T-helper 9 cell (primary cell): ENCODE results near the gene NRP1.

Source experiments
- DNase-seq: peaks from one replicate; pipeline ENCODE4 v3.0.0-alpha.2; 2020

The NRP1 gene

GRCh38 chr10:33256458-33256857 is 78.0 kb downstream of the NRP1 start:
- DNase-seq = no peak

DNA sequence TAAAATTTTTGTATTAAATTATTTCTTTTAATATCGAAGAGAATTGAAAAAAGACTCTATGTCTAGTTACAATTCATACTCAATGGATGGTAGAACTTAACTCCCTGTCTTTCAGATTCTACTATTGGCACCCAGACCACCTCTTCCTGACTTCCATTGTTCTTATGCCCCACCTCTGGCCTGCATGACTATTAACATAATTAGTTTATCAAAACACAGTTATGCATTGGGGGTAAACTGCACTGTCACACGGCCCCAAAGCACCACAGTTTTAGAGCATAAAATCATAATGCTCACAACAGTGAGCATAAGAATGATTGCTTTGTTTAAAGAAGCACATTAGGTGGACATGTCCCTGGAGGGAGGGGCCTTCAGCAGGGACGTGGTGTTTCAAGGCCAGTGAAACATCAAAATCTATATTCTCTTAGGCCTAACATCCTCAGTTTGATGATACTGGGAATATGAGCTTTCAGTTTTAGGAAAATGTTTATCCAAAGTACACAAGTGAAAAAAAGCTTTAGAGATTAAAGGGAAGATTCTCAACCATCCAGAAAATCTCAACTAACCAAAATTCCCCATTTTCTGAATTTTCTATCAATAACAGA is 79.8 kb downstream of the NRP1 start:
- no peak for DNase-seq

DNA sequence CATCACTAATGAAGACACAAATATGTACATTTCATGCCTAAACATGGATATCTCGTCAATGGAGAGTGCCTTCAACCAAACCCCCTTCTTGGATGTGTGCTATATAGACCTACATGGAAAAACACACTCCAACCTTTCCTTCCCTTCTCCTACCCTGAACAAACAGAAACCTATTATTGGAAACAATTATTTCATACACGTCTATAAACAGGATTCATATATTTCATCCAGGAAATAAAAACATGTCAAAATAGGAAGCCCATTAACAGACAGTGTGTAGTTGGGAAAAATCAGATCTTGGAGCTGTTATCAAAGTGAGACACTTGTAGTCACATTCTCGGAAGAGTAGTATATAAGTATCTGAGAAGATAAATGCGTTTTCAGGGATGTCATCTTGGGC is 81.1 kb downstream of the NRP1 start:
- no peak for DNase-seq

DNA sequence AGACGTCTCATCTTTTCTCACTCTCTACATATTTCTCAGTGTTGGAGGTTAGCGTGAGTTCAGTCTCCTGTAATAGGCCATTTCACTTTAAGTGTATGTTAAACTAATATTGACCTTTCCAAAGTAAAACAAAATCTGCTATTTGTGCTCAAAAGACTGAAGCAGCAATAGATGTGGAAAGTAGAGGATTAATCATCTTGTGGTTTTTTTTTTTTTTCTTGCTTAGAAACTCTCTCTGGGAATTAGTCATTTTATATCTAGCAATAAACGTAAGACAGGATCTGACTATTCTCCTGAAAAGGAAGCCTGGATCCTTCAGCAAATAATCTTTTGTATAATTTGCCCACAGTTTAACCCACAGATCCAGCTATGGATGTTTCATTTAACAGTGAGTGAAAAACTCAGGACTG is 81.7 kb downstream of the NRP1 start:
- no peak for DNase-seq

DNA sequence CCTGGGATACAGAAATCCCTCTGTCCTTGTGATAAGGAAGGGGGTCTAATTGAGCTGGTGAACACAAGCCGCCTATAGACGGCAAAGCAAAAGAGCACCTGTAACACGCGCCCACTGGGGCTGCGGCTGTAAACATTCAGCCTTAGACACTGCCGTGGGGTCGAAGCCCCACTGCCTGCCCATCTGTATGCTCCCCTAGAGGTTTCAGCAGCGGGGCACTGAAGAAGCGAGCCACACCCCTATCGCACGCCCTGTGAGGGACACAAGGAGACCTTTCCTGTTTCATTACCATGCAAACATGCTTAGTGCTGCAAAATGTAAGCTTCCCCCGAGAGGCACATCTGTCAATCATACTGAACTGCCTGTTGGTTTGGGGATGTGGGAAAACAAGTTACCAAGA is 82.1 kb downstream of the NRP1 start:
- DNase-seq = no peak

DNA sequence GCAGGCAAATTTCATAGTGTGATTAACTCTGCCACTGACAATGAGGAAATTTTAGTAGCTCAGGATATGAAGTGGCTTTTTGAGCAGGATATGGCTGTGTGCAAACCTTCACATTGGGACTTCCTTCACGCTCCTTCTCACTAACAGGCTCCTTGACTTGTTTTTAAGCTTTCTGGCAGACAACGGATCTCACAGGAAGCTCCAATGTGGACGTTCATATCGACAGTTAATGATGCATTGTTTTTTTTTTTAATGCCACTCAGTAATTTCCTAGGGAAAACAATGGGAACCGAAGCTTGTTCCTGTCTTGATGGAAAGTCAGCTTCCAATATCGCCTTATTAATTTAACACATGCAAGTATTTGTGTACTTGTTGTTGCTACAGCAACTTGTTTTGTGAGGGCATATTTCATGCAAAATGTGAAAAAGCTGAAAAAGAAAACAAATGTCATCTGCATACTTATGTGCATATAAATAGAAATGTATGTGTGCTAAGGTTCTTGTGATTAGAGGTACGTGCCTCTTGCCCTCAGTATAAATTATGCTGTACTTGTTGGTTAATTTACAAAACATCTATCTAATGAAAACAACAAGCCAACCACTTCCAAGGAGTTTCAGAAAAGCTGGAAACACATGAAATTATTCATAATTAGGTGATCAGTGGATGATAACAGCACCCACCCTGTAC is 84.7 kb downstream of the NRP1 start:
- no peak for DNase-seq

GRCh38 chr10:33249137-33249536 is 85.3 kb downstream of the NRP1 start:
- no peak for DNase-seq

GRCh38 chr10:33248638-33249037 is 85.8 kb downstream of the NRP1 start:
- no peak for DNase-seq

DNA sequence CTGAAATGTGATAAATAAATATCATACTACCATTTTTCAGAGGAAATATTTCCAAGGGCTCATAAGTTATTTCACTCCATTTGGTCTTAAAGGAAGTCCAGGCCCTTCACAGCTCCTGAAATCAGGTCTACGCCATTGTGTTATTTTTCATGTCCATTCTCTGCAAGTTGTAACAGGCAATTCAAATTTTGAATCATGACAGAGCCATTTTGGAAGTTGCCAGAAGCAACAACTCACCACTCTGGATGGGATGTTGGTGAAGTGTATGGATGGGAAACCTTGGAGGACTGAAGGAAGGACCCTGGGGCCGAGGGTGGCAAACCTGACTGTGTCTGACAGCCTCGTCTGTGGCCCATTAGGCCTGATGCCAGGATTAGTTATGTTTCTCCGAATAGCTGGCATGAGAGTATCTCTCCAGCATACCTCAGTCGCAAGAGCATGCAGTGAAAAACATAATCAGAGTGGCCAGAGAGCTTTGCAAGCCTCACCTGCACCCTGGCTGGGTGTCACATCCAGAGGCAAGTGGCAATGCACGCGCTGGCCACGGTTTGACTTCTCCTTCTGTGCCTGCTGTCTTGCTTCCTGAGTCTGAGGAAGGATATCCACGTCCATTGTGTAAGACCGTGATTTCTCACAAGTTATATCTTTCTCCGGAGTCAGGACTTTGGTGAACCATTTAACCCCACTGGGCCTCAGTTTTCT is 87.1 kb downstream of the NRP1 start:
- DNase-seq = no peak

DNA sequence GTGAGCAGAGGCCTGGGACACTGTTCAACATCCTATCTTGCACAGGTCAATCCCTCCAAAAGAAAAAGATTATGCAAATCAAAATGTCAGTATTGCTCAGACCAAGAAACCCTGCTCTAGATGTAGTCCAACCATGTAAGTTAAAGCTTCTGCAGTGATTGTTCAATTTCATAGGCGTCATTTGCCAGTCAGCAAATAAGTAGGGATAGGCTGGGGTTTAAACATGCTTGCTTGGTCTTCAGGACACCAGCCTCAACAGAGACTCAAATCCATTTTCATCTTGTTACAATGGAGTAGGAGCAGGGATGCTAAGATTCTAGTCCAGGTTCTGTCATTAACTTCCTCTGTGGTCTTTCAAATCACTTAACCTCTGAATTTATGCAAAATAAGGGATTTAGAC is 89.1 kb downstream of the NRP1 start:
- no peak for DNase-seq

DNA sequence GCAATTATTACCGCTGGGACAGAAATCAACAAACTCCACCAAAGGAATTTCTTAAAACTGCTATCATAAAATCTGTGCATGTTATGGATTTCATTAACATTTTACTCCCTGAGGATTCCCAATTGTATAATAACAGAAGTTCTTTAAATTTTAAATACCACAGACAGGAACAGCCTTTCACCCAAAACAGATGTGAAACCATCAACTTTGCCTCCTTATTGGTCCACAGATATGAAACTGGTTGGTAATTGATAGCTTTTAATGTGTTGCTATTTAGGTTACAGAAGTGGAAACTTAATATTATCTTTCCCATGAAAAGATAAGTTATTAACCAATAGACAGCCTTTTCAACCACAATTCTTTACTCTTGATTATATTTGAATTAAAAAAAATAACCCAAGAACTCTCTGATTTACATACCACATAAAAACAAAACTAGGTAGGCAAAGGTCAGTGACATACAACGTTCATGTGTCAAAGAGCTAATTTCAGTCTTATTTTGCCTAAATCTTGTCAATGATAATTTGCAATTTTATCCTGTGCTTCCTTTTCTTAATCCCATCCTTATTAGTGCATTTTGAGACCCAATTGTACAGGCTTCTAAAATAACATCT is 90.0 kb downstream of the NRP1 start:
- no peak for DNase-seq

DNA sequence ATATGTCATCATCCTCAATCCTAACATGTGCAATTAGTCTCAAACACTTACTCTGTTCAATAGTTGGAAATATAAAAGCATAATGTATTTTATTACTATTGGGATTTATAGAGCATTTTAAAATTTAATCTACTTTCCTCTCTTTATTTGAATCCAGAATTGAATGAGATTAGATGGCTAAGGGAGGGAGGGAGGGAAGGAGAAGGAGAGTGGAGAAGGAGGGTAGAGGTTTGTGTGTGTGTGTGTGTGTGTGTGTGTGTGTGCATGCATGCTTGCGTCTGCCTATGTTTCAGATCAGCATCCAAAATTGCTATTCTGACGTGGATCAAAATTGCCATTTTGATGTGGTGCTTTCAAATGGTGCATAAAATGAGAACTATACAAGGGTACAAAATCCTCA is 90.8 kb downstream of the NRP1 start:
- no peak for DNase-seq

DNA sequence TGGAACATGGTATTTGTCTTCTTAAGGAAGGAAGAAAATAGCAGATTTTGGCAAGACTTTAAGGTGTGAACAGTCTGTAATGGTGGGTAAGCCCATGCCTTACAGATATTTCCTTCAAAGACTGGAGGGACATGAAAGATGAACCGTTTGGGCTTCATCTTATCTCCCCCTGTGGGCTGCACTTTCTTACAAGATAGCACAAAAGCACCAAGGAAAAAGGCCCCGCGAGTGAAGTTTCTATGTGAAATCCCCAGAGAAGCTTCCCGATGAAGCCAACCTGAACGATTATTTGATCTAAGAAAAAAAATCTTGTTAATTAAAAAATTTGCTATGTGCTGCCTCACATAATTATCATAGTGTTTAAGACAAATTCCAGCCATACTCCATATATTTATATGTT is 91.5 kb downstream of the NRP1 start:
- no peak for DNase-seq

DNA sequence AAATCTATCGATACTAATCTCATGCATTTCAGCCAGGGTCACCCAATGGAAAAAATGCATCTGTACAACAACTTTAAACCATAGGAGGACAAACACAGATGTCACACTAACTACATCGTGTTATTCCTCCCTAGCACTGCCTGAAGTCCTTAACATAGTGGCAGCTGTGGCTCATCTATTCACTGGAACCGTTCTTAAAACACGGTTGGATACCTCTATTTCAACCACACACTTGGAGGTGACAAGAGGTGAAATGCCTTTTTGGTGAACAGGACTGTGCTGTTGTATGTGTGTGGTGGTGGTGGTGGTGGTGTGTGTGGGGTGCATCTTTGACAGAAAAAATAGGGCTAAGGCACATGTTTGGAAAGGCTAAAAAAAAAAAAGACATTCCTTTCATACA is 93.1 kb downstream of the NRP1 start:
- no peak for DNase-seq

- no peak for DNase-seq
Observed at GRCh38 chr10:33240931-33241330, 93.5 kb downstream of the NRP1 start.

DNA sequence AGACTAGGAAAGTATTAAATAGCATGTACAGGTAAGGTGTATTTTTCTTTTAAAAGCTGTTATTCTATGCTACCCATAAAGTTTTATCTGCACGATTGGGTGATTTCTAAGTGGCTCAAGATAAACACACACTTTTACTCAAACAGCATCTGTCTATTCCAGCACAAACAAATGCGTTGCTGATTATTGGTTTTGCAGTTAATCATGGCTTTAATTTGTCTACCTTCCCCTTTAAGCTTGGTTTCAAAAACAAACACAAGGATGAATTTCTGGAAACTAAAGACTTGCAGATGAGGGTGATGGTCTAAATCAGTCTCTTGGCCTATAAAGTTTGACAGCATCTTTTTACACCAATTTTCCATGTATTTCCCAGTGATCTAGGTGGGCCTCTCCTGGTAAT is 94.2 kb downstream of the NRP1 start:
- DNase-seq = no peak

DNA sequence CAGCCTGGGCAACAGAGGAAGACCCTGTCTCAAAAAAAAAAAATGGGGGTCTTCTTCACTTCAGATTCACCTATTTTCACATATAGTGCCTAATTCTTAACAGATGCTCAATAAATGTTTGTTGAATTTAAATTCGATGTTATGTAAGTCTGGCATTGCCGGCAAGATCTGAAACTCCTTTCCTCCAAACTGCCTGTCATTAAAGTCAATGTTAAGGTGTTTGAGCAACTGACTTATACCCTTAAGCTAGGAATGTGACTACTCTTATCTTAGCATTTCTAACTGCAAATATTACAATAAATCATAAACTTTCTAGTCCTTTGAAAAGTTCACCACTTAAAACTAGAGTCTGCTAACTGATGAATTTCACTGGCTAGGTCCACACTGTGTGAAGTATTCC is 95.2 kb downstream of the NRP1 start:
- no peak for DNase-seq

- no peak for DNase-seq
Observed at GRCh38 chr10:33238643-33239042, 95.8 kb downstream of the NRP1 start.

GRCh38 chr10:33237736-33238624 is 96.5 kb downstream of the NRP1 start:
- no peak for DNase-seq

DNA sequence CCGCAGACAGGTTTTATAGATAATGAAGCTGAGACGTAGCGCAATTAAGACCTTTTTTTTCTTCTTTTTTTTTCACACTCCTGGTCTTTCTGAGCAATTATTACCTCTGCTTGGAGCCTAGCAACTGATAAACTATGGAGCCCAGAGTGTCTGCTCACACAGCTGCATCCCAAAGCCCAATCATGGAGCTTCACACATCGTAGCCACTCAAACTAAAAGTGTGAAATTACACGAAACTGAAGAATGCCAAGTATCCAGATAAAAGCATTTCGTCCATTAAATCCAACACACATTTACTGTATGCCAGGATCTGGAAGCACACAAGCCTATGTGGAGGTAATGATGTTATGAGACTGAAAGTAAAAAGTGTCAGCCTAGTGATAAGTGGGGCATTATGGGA is 97.6 kb downstream of the NRP1 start:
- DNase-seq = no peak

DNA sequence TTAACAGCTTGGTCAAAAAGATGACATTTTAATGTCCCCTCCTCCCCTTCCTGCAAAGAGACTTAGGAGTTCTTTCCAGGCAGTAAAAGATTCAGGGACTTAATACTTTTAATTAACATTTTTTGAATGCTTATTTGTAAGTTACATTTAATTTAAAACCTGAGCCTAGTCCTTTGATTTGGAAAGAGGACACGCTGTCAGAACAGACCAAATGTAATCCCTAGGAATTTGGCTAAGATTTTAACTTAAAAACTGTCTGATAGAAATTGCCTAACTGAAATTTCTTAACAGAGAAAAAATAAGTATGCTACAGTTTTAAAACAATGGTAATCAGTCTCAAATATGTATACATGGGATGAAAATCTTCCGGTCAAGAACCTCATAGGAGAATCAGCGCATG is 98.5 kb downstream of the NRP1 start:
- DNase-seq = no peak

DNA sequence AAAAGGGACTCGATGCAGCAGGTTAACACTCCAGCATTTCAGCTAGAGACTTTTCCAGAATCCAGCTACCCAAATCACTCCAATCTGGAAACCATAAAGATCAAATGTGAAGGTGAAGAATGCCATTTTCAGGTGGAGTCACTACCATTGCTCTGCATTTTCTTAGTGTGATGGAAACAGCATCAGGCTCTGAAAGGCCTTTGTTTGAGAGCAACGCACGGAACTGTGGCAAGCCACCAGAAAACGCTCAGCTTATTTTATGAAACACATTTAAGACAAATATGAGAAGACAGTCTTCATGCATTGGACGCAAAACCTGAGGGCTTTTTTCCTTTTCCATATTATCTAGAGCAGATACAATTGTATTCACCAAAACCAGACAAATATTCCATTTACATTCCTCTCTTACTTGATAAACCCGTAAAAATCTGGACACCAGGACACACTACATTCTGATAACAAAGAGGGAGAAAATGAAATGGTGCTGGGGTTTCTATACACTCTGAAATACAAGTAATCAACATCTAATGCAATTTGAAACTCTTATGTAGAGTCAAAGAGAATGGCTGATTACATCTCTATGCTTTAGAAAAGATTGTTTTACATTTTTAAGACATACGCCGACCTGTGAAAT is 99.1 kb downstream of the NRP1 start:
- DNase-seq = no peak
